Adrenal gland (tissue), 12 donors: ENCODE measurements around the gene UBXN11. TPM values are rescaled to one million over a fixed set of nuclear protein-coding genes. Genes with fewer than 3 reads are reported as not detected.

Experiments used
- DNase-seq, 7 donors: peaks; one replicate each; pipeline ENCODE4 v3.0.0-alpha.2; 2019 to 2020
- H3K27ac ChIP-seq, 5 donors: fragments of 200-600 bp; sonication (generic) in 4 of 5; 1 replicate in 3 of 5; 2 replicates in 2 of 5; pipeline versions ENCODE4 v1.5.1 to v1.8.0; 2016 to 2020; ENCODE audit warnings: mild to moderate bottlenecking in 1 of 5
- H3K27me3 ChIP-seq: fragments of 200-600 bp; 2 replicates; pipeline ENCODE4 v1.8.0; 2021
- H3K36me3 ChIP-seq, 2 donors: fragments of 200-600 bp; replicated peaks in 1 of 2; 1 replicate in 1 of 2; 2 replicates in 1 of 2; pipeline versions ENCODE4 v1.5.1 to v1.8.0; 2018 to 2022
- H3K4me1 ChIP-seq, 2 donors: fragments of 200-600 bp; replicated peaks in 1 of 2; 1 replicate in 1 of 2; 2 replicates in 1 of 2; pipeline versions ENCODE4 v1.5.1 to v1.8.0; 2018 to 2021
- H3K4me3 ChIP-seq, 4 donors: fragments of 200-600 bp; sonication (generic) in 3 of 4; one replicate each; pipeline ENCODE4 v1.5.1; 2016 to 2018
- H3K9me3 ChIP-seq, 3 donors: fragments of 200-600 bp; sonication (generic) in 1 of 3; replicated peaks in 1 of 3; 1 replicate in 2 of 3; 2 replicates in 1 of 3; pipeline versions ENCODE4 v1.5.1 to v1.8.0; 2016 to 2021
- CTCF ChIP-seq, 6 experiments: fragments of 450-650 bp in 4 of 6; fragments of 200-600 bp in 2 of 6; sonication (generic) in 1 of 6; IDR thresholded peaks; 1 replicate in 5 of 6; 2 replicates in 1 of 6; pipeline versions ENCODE4 v1.5.1 to v1.8.0; 2016 to 2021; ENCODE audit warnings: antibody characterized with exemption in 6 of 6, mild to moderate bottlenecking in 2 of 6, moderate library complexity in 1 of 6
- POLR2A ChIP-seq, 2 donors: fragments of 450-650 bp; IDR thresholded peaks; one replicate each; pipeline ENCODE4 v1.6.1; 2017; ENCODE audit warnings: antibody characterized with exemption in 2 of 2, mild to moderate bottlenecking in 2 of 2, moderate library complexity in 1 of 2
- WGBS, 4 donors: extraction: QIAGEN DNeasy Blood & Tissue Kit in 2 of 4; methylation state at CpG; one replicate each; pipeline versions ENCODE4 v1.1.5 to v1.1.7; 2013 to 2017; 5-methylcytosine and 5-hydroxymethylcytosine counted together
- intact Hi-C, 2 donors: fragments of 100-400 bp; cut with DNase I; formaldehyde crosslinking; loops; one replicate each; pipeline versions ENCODE4 v1.14.1 to v1.15.0; 2022 to 2023
- polyA plus RNA-seq, 3 donors: library from polyadenylated mRNA; stranded (reverse); fragments of 200-250 nt in 2 of 3; fragments of 350-450 nt in 1 of 3; fragmentation: Illumina TruSeq in 1 of 3; extraction: RNeasy Lipid Tissue Mini Kit (QIAGEN cat#74804) in 1 of 3; gene quantifications; one replicate each; pipeline ENCODE4 v1.2.3, GENCODE V29; 2013 to 2014
- total RNA-seq, 9 donors: library from RNA; depleted of rRNA in 4 of 9; stranded (reverse); fragments of >200 nt in 4 of 9; fragments of 120-200 nt in 1 of 9; fragmentation: NEBNext Ultra II Directional in 1 of 9; extraction: Animal tissue kit (Norgen Biotek cat#: 25700) in 1 of 9; gene quantifications; one replicate each; pipeline versions ENCODE4 v1.1.0 to v1.2.4, GENCODE V29; 2013 to 2023
- donor health status: healthy with polysubstance abuse.
- donor health status: Bipolar disorder and iron deficiency.
- donor health status: DM: yes; HTN: yes; CAD: no.
- donor health status: DM: no; HTN: no; CAD: no.
- donor health status: DM: no; HTN: no; CAD: no.
- donor health status: DM: yes; HTN: yes; CAD: no.

UBXN11 gene
- total and polyA plus RNA-seq, 12 donors: 5.3 to 154 (median 13.7) TPM

- Histone ChIP-seq H3K36me3 (no peaks in the 10 kb centered on the region), H3K27ac (no peak overlapping the region), H3K9me3 (no peaks in the 10 kb centered on the region), H3K4me3 (no peak overlapping the region), H3K4me1 (no peaks in the 10 kb centered on the region), H3K27me3 (no peaks in the 10 kb centered on the region)
- TF ChIP-seq CTCF (IDR thresholded peaks at IDR 0.05): no peak
- no peak for TF ChIP-seq POLR2A (IDR thresholded peaks at IDR 0.05)
- intact Hi-C loops: no loop called here
- 68 to 92% (median 76%) methylated on average over 3 to 6 of the region's 6 CpGs for WGBS, 4 donors
- DNase-seq: no peak
Measured at GRCh38 chr1:26297791-26298124, 8.7 kb downstream of the UBXN11 start.

- H3K27me3 ChIP-seq: no peaks in the 10 kb centered on the region
- no peak overlapping the region for H3K27ac ChIP-seq
- H3K4me1 ChIP-seq: no peaks in the 10 kb centered on the region
- WGBS, 4 donors: 90 to 100% (median 92%) methylated on average over 7 to 12 of the region's 12 CpGs
- no peak for DNase-seq
- intact Hi-C loops: no loop called here
- H3K4me3 ChIP-seq: no peak overlapping the region
- TF ChIP-seq CTCF (IDR thresholded peaks at IDR 0.05) (no peak), POLR2A (IDR thresholded peaks at IDR 0.05) (no peak)
- no peaks in the 10 kb centered on the region for H3K9me3 ChIP-seq
- H3K36me3 ChIP-seq: no peaks in the 10 kb centered on the region
Measured at GRCh38 chr1:26297057-26297790, 9.2 kb downstream of the UBXN11 start.

- no peak for DNase-seq
- 82 to 91% (median 88%) methylated on average over 10 to 16 of the region's 16 CpGs for WGBS, 4 donors
- TF ChIP-seq CTCF (IDR thresholded peaks at IDR 0.05): no peak
- no peak for TF ChIP-seq POLR2A (IDR thresholded peaks at IDR 0.05)
- no peaks in the 10 kb centered on the region for H3K4me1 ChIP-seq
- H3K4me3 ChIP-seq: no peak overlapping the region
- H3K27ac ChIP-seq: no peak overlapping the region
- H3K9me3 ChIP-seq: no peaks in the 10 kb centered on the region
- intact Hi-C loops: no loop called here
- no peaks in the 10 kb centered on the region for H3K36me3 ChIP-seq
- no peaks in the 10 kb centered on the region for H3K27me3 ChIP-seq
Measured at GRCh38 chr1:26296340-26297056, 9.9 kb downstream of the UBXN11 start.

GRCh38 chr1:26295194-26296138 is 11.0 kb downstream of the UBXN11 start:
- H3K27ac ChIP-seq: no peak overlapping the region
- H3K36me3 ChIP-seq: no peaks in the 10 kb centered on the region
- no peak for DNase-seq
- intact Hi-C loops: no loop called here
- H3K4me1 ChIP-seq: no peaks in the 10 kb centered on the region
- no peaks in the 10 kb centered on the region for H3K9me3 ChIP-seq
- H3K27me3 ChIP-seq: no peaks in the 10 kb centered on the region
- no peak for TF ChIP-seq POLR2A (IDR thresholded peaks at IDR 0.05)
- 89 to 93% (median 91%) methylated on average over 20 to 22 of the region's 22 CpGs for WGBS, 4 donors
- H3K4me3 ChIP-seq: no peak overlapping the region
